ENCODE measurements around the gene C1orf74. TPM values are rescaled to one million over a fixed set of nuclear protein-coding genes. Genes with fewer than 3 reads are reported as not detected.

The C1orf74 gene
- total RNA-seq, 1 donor from 2014 or later: 4.0 TPM

DNA sequence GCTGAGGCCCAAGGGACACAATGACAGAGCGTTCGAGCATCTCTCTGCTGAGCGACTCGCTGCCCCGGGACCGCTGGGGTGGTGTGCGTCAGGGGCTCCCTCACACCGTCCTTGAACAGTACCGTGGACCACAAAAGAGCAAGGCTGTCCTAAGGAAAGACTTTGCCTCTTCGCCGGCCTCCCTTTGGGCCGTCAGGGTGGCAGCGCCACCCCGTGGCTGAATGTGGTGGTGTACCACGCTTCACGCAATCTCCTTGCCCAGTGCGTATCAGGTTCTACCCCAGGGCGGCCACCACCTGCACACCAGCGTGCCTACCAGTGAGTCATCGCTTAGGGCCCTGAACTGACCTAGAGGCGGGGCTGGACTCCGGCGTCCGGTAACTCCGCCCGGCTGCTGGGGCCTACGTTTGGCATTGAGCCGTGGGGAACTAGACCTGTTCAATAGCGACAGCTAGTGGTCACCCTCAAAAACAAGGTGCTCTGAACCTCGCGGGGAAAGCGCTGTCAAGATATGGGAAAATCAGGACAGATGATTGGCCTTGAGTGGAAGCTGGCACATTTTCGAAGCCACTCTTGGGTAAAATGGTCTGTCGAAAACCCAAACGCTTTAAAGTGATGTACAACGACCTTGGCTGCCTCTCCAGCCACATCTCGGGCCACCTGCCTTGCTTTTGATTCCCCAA is 36.6 kb downstream of the C1orf74 start:
- peak; percentile 86 for DNase-seq (ENCODE audit: low read depth, low spot score)

- no peak for DNase-seq (ENCODE audit: low read depth, low spot score)
Observed at GRCh38 chr1:209746451-209747165, 37.8 kb downstream of the C1orf74 start.

DNA sequence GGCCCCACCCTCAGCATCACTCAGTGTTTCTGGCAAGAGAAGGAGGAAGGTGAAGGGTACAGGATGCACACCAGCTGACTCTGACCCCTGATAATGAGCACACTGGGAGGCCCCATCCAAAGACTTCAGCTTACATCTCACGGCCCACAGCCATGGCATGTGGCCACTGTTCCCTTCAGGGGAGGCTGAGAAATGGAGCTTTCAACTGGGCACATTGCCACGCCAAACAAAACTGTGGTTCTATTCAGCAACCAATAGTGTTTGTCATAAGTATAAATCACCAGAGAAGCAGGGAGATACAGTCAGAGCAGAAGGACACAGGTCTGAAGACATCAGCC is 41.2 kb downstream of the C1orf74 start:
- DNase-seq (ENCODE audit: low read depth, low spot score): no peak

DNA sequence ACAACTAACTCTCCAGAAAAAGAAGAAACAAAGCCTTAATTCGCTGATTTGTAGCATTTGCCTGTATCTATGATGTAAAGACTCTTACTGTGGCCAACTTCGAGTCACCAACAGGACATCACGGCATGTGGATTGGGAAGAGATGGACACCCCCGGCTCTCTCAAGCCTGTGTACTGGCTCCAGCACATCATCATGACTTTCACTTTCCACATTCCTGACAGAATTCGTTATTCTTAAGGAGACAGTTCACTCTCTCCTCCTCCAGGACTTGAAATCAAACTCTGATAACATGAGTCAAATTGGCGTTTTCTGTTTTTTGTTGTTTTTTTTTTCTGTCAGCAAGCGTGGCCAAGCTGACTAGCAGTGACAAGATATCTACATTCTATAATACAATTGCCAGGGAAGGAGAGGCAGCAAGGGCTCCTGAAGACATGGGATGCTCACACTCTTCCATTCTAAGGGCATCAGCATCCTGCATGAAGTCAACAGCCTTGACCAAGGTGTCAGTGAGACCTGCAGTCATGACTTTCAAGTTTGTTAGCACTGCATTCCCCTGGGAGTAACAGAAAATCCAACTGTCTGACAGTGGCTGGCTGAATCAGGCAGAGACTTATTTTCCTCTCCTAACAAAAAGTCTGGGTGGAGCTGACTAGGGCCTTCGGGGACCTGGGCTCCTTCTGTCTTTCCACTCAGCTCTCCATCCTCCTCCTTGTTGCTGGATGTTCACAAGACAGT is 41.8 kb downstream of the C1orf74 start:
- DNase-seq (ENCODE audit: low read depth, low spot score): no peak

DNA sequence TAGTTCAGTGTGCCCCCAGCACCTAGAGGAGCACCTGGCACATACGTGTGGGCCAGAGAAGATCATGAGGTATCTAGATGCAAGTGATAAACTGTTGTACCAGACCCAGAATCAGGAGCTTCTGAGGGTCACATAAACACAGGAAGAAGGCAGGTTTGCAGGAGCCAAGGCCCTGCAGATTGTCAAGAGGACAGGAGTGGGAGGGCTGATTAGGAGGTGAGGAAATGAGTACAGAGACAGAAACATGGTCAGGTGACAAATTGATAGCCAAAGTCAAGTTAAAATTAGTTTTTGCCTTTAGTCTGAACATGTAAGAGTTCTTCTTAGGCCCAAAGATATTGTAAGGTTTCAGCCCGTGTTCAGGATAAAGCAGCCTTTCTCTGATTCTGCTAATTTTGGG is 42.5 kb downstream of the C1orf74 start:
- no peak for DNase-seq (ENCODE audit: low read depth, low spot score)

DNA sequence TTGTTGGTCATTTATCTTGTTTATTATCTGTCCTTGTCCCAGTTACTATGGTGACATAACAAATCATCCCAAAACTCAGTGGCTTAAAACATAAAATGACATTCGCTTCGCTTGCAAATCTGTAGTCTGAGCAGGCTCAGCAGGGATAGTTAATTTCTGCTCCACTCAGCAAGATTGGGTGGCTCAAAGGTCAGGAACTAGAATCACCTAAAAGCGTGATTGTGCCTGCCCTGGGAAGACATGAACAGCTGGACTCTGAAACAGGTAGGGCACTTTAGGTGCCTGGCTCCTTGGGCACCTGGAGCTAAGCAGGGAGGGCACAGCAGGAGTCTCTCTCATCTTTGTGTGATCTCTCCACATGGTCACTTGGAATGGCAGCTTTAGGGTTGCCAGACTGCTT is 43.2 kb downstream of the C1orf74 start:
- no peak for DNase-seq (ENCODE audit: low read depth, low spot score)

GRCh38 chr1:209738270-209738669 is 46.1 kb downstream of the C1orf74 start:
- no peak for DNase-seq (ENCODE audit: low read depth, low spot score)

DNA sequence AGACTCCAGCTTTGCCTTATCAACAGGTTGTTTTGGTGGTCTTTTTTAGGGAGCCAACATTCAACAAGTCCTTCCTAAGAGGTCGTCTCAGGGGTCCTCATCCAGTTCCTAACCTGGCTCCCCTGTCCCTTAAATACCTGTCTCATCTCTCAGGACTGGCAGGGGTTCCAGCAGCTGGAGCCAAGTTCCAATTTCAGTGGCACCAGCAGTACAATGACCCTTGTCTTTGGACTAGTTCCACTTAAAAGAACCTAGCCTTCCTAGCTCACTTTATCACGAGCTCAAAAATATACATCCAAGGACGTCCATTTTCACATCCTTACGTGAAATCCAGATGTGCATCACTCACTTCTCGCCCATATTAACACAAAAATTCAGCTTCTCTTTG is 47.2 kb downstream of the C1orf74 start:
- no peak for DNase-seq (ENCODE audit: low read depth, low spot score)

DNA sequence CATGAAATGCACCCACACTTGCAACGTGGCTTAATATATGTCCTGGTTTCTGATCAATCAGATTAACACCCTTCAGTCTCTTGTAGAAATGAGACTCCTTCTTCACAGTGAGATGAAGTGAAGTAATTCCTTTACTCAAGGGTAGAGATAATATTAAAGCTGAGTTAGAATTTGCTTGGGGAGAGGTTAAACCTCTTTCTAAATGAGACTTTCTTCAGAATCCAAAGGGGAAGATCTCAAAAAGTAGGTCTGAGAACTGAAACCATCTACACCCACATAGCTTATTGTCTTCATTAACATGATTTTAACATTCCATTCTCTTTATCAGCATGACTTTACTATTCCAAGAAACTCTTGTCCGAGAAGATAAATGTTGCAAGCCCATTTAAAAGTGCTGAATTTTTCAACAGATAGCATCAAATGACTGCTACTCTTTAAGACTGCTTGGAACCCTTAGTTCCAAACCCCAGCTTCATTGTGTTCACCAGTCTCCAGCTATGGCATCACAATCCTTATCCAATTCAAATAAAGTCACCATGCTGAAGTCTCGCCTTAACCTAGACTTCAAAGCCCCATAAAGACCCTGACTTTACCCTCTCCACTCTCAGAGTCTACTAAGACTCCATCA is 47.8 kb downstream of the C1orf74 start:
- DNase-seq (ENCODE audit: low read depth, low spot score): no peak

DNA sequence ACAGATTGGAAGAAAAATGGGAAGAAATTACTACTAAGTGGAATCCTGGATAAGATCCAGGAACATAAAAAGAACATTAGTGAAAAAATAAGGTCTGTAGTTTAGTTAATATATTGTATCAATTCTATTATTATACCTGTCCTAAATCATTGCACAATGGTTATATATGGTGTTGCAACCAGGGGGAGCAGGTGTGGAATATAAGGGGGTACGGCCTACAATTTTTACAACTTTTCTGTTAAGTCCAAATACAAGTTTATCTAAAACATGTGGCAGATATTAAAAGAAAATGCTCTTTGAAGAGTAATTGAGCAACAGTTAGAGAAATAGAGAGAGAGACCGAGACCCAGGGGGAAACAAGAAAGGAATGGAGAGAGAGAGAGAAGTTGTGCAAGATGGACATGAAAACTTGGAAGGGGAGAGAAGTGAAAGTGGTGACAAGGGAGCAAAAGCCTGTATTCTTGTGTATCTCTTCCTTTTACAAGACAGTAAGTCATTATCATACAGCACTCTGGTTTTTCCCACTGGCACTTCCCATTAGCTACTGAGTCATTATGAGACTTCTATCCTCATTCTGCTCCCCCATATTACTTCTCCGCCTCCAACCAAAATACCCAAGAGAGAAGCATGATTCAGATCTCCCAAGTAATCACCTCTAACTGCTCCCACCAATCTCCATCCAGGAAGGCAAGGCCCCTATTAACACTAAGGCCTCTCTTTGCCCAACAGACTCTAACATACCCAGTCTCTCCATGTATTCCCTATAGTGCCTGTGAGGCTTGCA is 50.8 kb downstream of the C1orf74 start:
- DNase-seq (ENCODE audit: low read depth, low spot score): no peak

DNA sequence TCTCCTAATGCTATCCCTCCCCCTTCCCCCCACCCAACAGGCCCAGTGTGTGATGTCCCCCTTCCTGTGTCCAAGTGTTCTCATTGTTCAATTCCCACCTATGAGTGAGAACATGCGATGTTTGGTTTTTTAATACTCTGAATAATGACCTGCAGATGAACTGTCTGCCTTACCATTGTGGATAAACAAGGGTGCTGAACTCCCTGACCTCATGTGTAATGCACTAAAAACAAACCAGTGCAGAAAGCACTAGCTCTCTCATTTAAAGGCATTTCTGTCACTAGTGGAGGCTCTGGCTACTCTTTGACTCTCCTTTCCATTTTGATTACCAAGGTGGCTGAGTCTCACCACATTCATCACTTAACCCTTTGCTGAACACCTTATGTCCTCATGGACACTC is 51.6 kb downstream of the C1orf74 start:
- no peak for DNase-seq (ENCODE audit: low read depth, low spot score)

- DNase-seq (ENCODE audit: low read depth, low spot score): no peak
Observed at GRCh38 chr1:209729436-209729835, 54.9 kb downstream of the C1orf74 start.

Other genes with a start within 250 kb of the C1orf74 start
- gene CAMK1G, start 200.8 kb downstream of the C1orf74 start, total RNA-seq: not detected in 2 replicates
- gene LAMB3, start 132.1 kb downstream of the C1orf74 start, total RNA-seq: 7.1 and 14.5 TPM in 2 replicates
- 2.0 and 16.0 TPM in 2 replicates for gene G0S2, start 109.1 kb downstream of the C1orf74 start, total RNA-seq
- 0.07 TPM in 1 of 2 replicates, not detected in the other for gene HSD11B1, start 79.7 kb downstream of the C1orf74 start, total RNA-seq
- gene TRAF3IP3, start 28.5 kb downstream of the C1orf74 start, total RNA-seq: not detected in 2 replicates
- gene IRF6, start 21.6 kb upstream of the C1orf74 start, total RNA-seq: 18.4 and 24.3 TPM in 2 replicates
- 5.6 and 9.2 TPM in 2 replicates for gene UTP25, start 43.4 kb upstream of the C1orf74 start, total RNA-seq
- 0.14 and 0.20 TPM in 2 replicates for gene SYT14, start 153.7 kb upstream of the C1orf74 start, total RNA-seq